ENCODE measurements around the gene GPHA2.

The GPHA2 gene

GRCh38 chr11:64911689-64912088, 24.0 kb downstream of the GPHA2 start:
- DNase-seq (ENCODE audit: low read depth in 2 of 3, low spot score in 1 of 3), result no peak

DNA sequence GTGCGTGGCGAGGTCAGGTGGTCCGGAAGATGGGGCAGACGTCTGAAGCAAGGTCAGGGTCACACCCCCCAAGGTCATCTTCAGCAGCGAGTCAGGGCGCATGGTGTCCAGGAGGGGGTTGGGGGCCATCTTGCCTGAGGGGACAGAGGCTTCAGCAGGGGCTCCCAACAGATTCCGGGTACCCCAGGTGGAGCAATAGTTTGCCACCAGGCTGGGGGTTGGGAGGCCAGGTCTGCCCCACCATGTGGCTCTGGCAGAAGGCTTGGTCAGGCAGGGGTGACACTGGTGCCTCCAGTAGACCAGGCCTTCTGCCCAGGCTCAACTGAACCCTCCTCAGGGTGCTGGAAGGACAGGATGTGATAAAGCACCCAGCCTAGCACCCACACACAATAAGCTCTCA, 24.6 kb downstream of the GPHA2 start:
- no peak for DNase-seq (ENCODE audit: low read depth in 2 of 3, low spot score in 1 of 3)

DNA sequence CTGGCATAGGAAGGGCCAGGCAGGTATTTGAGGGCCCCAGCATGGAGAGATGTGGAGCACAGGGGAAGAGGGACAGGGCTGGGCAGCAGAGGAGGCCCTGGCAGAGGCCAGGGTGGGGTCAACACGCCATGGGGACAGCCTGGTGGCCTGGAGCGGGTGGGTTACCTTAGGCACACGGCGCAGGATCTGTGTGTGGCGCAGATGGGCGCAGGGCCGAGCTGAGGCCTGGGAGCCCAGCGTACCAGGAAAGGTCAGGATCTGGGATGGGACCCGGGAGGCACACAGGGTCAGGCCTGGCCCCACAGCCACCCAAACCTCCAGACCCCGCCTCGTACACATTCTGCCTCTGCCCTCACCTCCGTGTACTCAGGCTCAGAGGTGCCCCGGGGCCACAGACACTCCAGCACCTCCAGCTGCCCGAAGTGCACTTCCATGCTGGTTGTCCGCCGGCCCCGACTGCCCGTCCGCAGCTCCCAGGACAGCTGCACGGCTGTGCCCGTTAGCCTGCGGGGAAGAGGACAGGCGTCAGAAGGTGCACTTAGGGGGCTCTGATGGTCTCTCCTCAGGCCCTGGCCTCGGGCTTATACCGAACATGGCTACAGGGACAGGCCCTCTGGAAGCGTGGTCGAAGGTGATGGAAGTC, 25.1 kb downstream of the GPHA2 start:
- no peak for DNase-seq (ENCODE audit: low read depth in 2 of 3, low spot score in 1 of 3)

- DNase-seq (ENCODE audit: low read depth in 2 of 3, low spot score in 1 of 3), result no peak
Measured at GRCh38 chr11:64909653-64910343, 25.9 kb downstream of the GPHA2 start.

- no peak for DNase-seq (ENCODE audit: low read depth in 2 of 3, low spot score in 1 of 3)
Measured at GRCh38 chr11:64908766-64909165, 26.9 kb downstream of the GPHA2 start.

- no peak for DNase-seq (ENCODE audit: low read depth in 2 of 3, low spot score in 1 of 3)
Measured at GRCh38 chr11:64906314-64906635, 29.4 kb downstream of the GPHA2 start.

GRCh38 chr11:64905516-64906313, 30.0 kb downstream of the GPHA2 start:
- DNase-seq (ENCODE audit: low read depth in 2 of 3, low spot score in 1 of 3), result no peak

- DNase-seq (ENCODE audit: low read depth in 2 of 3, low spot score in 1 of 3), result no peak
Measured at GRCh38 chr11:64903291-64903833, 32.3 kb downstream of the GPHA2 start.

DNA sequence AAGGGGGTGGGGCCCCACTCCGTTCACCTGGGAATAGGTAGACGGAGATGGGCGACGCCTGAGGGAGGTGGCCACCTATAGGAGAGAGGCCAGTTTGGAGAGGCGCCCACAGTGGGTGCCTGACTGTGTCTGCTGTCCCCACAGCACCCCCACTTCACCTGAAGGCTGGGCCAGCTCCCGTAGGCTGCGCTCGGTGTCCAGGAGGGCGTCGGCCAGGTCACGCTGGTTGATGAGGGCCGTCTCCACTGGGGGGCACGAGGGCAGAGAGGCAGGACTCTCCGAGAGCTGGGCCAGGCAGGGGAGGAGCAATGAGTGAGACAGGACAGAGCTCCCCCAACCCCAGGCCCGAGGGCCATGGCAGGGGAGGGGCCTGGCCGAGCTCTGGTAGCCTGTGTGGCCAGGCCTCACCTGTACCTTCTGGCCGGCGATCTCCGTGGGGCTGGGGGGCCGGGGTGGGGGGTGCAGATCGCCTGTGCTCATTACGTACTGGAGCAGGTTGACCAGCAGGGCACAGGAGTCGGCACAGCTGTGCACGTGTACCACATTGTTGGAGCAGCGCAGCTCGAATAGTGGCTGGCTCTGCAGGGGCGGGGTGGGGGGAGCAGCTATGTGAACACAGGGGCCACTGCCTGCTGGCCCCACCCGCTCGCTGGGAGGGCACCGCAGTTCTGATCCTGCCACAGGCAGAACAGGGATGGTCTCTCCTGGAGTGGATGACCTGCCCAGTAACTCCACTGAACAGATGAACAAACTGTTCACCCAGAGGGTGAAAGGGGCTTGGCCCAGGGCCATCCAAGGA, 33.4 kb downstream of the GPHA2 start:
- DNase-seq (ENCODE audit: low read depth in 2 of 3, low spot score in 1 of 3), result no peak

- DNase-seq (ENCODE audit: low read depth in 2 of 3, low spot score in 1 of 3), result no peak
Measured at GRCh38 chr11:64900774-64901173, 34.9 kb downstream of the GPHA2 start.

DNA sequence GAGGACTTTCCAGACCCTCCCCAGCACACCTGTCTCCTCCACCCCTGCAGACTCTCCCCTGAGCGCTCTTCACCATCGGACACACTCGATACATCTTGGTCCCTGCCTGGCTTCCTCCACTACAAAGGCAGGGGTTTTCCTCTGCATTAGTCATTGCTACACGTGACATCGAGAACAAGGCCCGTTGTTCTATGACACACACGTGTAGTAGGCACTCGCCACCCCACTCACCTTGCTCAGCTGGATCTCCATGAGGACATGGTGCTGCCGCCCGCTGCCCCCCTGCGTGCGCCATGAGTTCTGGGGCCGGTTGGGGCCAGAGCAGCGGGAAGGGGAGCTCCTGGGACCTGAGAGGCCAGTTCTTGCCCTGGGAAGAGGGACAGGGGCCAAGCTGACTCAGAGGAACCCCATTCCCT, 35.4 kb downstream of the GPHA2 start:
- DNase-seq (ENCODE audit: low read depth in 2 of 3, low spot score in 1 of 3), result peak; percentile 49 to 56 (median 50)

DNA sequence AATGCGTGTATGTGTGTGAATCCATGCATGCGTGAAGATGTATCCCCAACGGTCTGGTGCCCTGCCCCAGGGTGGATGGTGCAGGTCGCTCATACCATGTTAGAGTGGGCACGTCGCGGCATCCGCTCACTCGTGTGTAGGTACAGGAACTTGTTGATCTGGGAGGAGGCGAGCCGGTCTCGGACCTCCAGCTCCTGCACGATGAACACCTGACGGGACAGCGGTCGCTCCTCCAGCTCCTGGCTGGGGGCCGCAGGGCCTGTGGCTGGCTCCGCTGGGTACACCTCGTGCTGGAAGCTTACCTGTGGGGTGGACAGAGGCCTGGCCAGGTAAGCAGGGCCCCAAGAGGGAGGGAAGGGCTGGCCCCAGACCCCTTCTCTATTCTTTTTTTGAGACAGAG, 37.2 kb downstream of the GPHA2 start:
- no peak for DNase-seq (ENCODE audit: low read depth in 2 of 3, low spot score in 1 of 3)

- no peak for DNase-seq (ENCODE audit: low read depth in 2 of 3, low spot score in 1 of 3)
Measured at GRCh38 chr11:64898076-64898445, 37.6 kb downstream of the GPHA2 start.

GRCh38 chr11:64897381-64898075, 38.2 kb downstream of the GPHA2 start:
- DNase-seq (ENCODE audit: low read depth in 2 of 3, low spot score in 1 of 3), result no peak

GRCh38 chr11:64896448-64897022, 39.2 kb downstream of the GPHA2 start:
- no peak for DNase-seq (ENCODE audit: low read depth in 2 of 3, low spot score in 1 of 3)

- no peak for DNase-seq (ENCODE audit: low read depth in 2 of 3, low spot score in 1 of 3)
Measured at GRCh38 chr11:64894812-64895452, 40.8 kb downstream of the GPHA2 start.

DNA sequence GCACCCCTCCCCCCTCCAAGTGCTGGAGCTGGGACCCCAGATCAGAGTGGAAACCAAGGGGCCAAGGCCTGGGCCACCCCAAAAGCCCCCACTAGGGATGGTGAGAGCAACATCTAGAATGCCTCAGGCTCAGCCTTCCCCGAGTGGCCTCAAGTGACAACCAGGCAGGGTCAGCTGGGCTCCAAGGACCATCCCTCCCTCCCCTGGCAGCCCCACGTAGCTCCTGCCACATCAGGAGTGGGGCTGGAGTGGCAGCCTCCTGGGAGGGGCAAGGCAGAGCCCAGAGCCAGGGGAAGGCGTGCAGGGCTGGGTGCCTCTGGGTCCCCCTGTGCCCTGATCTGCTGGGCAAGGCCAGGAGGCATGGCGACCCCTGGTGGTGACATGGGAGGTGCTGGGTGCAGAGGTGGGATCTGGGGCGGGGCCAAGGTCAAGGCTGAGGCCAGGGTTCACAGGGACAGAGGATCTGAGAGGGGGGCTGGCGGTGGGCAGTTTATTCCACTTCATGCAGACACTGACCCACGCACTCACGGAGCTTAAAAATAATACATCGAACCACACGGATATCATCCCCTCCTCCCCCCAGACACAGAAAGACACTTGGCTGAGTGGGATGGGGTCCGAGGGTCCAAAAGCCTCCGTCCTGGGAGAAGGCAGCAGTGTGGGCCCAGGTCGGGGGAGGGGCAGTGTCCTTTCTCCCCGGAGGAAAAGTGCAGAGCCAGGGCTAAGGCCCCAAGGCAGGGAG, 41.5 kb downstream of the GPHA2 start:
- DNase-seq (ENCODE audit: low read depth in 2 of 3, low spot score in 1 of 3), result peak; percentile 84 to 97 (median 93)

GRCh38 chr11:64893194-64894069, 42.3 kb downstream of the GPHA2 start:
- no peak for DNase-seq (ENCODE audit: low read depth in 2 of 3, low spot score in 1 of 3)

All from stimulated activated CD4-positive, alpha-beta T cell treated with anti-CD3 and anti-CD28 coated beads, Interleukin-12 subunit alpha, Interleukin-12 subunit beta, amount 100 ng/mL, for 48 hours (primary cell).